Measurements from ENCODE around the gene TTLL11.

DNA sequence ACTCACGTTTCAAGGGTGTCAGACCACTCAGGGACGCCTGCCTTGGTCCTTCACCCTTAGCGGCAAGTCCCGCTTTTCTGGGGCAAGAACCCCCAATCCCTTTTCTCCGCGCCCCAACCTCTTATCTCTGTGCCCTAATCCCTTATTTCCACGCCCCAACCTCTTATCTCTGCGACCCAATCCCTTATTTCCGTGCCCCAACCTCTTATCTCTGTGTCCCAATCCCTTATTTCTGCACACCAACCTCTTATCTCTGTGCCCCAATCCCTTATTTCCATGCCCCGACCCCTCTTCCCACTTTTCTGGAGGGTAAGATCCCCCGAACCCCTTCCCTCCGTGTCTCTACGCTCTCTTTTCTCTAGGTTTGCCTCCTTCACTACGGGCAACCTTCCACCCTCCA is 302.3 kb downstream of the TTLL11 start:
- TF ChIP-seq CTCF (IDR thresholded peaks at IDR 0.05) = no peak
- TF ChIP-seq POLR2A (IDR thresholded peaks at IDR 0.05) = no peak

All from right lobe of liver (tissue), 4 donors.